ENCODE results near the gene ADARB1.

Gene ADARB1

DNA sequence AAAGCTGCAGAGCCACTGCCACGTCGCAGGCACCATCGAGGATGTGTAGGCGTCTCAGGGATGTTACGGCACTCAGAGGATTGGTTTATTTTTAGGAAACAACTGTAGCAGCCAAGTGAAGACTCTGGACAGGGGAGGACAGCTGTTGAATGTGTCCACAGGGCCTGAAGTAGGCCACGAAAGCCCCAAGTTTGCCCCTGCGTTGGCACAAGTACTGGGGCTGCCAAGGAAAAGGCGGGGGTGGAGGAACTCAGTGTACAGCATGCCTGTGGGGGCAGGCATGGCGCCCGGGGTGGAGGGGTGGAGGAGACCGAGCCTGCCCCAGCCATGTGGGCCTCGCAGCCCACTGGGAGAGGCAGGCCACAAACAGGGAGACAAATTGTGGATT is 89.7 kb downstream of the ADARB1 start:
- Histone ChIP-seq H3K4me1 (no peaks in the 10 kb centered on the region), H3K27ac (no peak overlapping the region), H3K9ac (no peak overlapping the region), H3K27me3 (ENCODE audit: control insufficient read depth, insufficient read depth, low read length) (no peaks in the 10 kb centered on the region), H3K9me3 (ENCODE audit: control insufficient read depth, low read length) (no peaks in the 10 kb centered on the region), H3K79me2 (no peaks in the 10 kb centered on the region), H3K4me3 (ENCODE audit: low read depth, low read length) (no peak overlapping the region), H2AFZ (no peak overlapping the region), H3K4me2 (ENCODE audit: low read length) (no peak overlapping the region), H3K36me3 (ENCODE audit: control insufficient read depth, insufficient read depth, low read length) (no peaks in the 10 kb centered on the region)
- TF ChIP-seq, protein P1, sequence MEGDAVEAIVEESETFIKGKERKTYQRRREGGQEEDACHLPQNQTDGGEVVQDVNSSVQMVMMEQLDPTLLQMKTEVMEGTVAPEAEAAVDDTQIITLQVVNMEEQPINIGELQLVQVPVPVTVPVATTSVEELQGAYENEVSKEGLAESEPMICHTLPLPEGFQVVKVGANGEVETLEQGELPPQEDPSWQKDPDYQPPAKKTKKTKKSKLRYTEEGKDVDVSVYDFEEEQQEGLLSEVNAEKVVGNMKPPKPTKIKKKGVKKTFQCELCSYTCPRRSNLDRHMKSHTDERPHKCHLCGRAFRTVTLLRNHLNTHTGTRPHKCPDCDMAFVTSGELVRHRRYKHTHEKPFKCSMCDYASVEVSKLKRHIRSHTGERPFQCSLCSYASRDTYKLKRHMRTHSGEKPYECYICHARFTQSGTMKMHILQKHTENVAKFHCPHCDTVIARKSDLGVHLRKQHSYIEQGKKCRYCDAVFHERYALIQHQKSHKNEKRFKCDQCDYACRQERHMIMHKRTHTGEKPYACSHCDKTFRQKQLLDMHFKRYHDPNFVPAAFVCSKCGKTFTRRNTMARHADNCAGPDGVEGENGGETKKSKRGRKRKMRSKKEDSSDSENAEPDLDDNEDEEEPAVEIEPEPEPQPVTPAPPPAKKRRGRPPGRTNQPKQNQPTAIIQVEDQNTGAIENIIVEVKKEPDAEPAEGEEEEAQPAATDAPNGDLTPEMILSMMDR (IDR thresholded peaks at IDR 0.05) = no peak

DNA sequence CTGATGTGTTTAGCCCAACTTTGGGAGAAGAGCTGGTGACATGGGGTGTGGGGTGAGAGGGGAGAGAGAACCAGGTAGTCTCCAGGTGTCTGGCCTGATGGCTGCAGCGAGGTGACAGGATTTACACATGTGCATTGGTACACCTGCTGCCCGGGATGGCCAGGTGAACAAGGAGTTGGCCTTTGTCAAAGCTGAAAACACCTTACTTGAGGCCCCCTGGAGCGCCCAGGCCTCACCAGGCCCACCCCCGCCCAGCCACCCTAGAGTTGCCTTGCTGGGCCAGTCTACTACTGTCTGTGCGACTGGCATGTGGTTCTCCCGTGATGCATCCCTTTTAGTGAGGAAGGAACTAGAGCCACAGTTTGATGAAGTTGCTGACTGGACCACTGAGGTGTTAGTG is 90.5 kb downstream of the ADARB1 start:
- H3K79me2 ChIP-seq = no peaks in the 10 kb centered on the region
- no peaks in the 10 kb centered on the region for H3K4me1 ChIP-seq
- H3K4me3 ChIP-seq (ENCODE audit: low read depth, low read length) = no peak overlapping the region
- H3K4me2 ChIP-seq (ENCODE audit: low read length) = no peak overlapping the region
- H3K36me3 ChIP-seq (ENCODE audit: control insufficient read depth, insufficient read depth, low read length) = no peaks in the 10 kb centered on the region
- H3K27me3 ChIP-seq (ENCODE audit: control insufficient read depth, insufficient read depth, low read length) = no peaks in the 10 kb centered on the region
- TF ChIP-seq, protein P1 (IDR thresholded peaks at IDR 0.05) = no peak
- no peak overlapping the region for H3K9ac ChIP-seq
- H3K9me3 ChIP-seq (ENCODE audit: control insufficient read depth, low read length) = no peaks in the 10 kb centered on the region
- no peak overlapping the region for H2AFZ ChIP-seq
- H3K27ac ChIP-seq = no peak overlapping the region

- Histone ChIP-seq H3K9me3 (ENCODE audit: control insufficient read depth, low read length) (no peaks in the 10 kb centered on the region), H2AFZ (no peak overlapping the region), H3K27me3 (ENCODE audit: control insufficient read depth, insufficient read depth, low read length) (no peaks in the 10 kb centered on the region), H3K36me3 (ENCODE audit: control insufficient read depth, insufficient read depth, low read length) (no peaks in the 10 kb centered on the region), H3K27ac (no peak overlapping the region), H3K4me1 (no peaks in the 10 kb centered on the region), H3K9ac (no peak overlapping the region), H3K79me2 (no peaks in the 10 kb centered on the region), H3K4me2 (ENCODE audit: low read length) (no peak overlapping the region), H3K4me3 (ENCODE audit: low read depth, low read length) (no peak overlapping the region)
- TF ChIP-seq, protein P1 (IDR thresholded peaks at IDR 0.05) = no peak
These were observed 92.6 kb downstream of the ADARB1 start for GRCh38 chr21:45166931-45167330.

- TF ChIP-seq, protein P1 (IDR thresholded peaks at IDR 0.05) = no peak
- no peak overlapping the region for H3K27ac ChIP-seq
- H3K4me1 ChIP-seq = no peaks in the 10 kb centered on the region
These were observed 93.4 kb downstream of the ADARB1 start for GRCh38 chr21:45167796-45168222.

GRCh38 chr21:45168522-45168921 is 94.1 kb downstream of the ADARB1 start:
- Histone ChIP-seq H3K36me3 (ENCODE audit: control insufficient read depth, insufficient read depth, low read length) (no peaks in the 10 kb centered on the region), H2AFZ (no peak overlapping the region), H3K4me3 (ENCODE audit: low read depth, low read length) (no peak overlapping the region), H3K27ac (no peak overlapping the region), H3K9me3 (ENCODE audit: control insufficient read depth, low read length) (no peaks in the 10 kb centered on the region), H3K79me2 (no peaks in the 10 kb centered on the region), H3K4me1 (no peaks in the 10 kb centered on the region), H3K9ac (no peak overlapping the region), H3K4me2 (ENCODE audit: low read length) (no peak overlapping the region), H3K27me3 (ENCODE audit: control insufficient read depth, insufficient read depth, low read length) (no peaks in the 10 kb centered on the region)
- TF ChIP-seq, protein P1 (IDR thresholded peaks at IDR 0.05) = no peak

More at GRCh38 chr21:45167796-45168222, 93.4 kb downstream of the ADARB1 start:
- Histone ChIP-seq H3K9me3 (ENCODE audit: control insufficient read depth, low read length) (no peaks in the 10 kb centered on the region), H3K4me3 (ENCODE audit: low read depth, low read length) (no peak overlapping the region), H3K27me3 (ENCODE audit: control insufficient read depth, insufficient read depth, low read length) (no peaks in the 10 kb centered on the region), H3K79me2 (no peaks in the 10 kb centered on the region), H2AFZ (no peak overlapping the region), H3K4me2 (ENCODE audit: low read length) (no peak overlapping the region), H3K9ac (no peak overlapping the region), H3K36me3 (ENCODE audit: control insufficient read depth, insufficient read depth, low read length) (no peaks in the 10 kb centered on the region)
